H1 (cell line): ENCODE measurements around the gene PDP2. TPM values are rescaled to one million over a fixed set of nuclear protein-coding genes. Genes with fewer than 3 reads are reported as not detected.

Experiments used
- TAF7 ChIP-seq: optimal IDR thresholded peaks from 2 replicates; pipeline ENCODE3; 2011; ENCODE audit warnings: low read depth, mild to moderate bottlenecking, inconsistent platforms, low read length, moderate library complexity, borderline replicate concordance
- polyA plus RNA-seq, 7 experiments: library from polyadenylated mRNA; depleted of rRNA in 3 of 7; stranded (reverse) in 5 of 7; unstranded in 2 of 7; fragments of >200 nt in 5 of 7; fragments of 200-250 nt in 2 of 7; gene quantifications; 1 replicate in 5 of 7; 2 replicates in 1 of 7; 4 replicates in 1 of 7; pipeline versions ENCODE4 v1.2.1 to v1.2.3, GENCODE V29; 2011 to 2013; ENCODE audit warnings: missing spikeins in 2 of 7, mixed read lengths in 2 of 7
- total RNA-seq: library from RNA; stranded (reverse); fragmentation: NEBNext Ultra II Directional; extraction: Animal tissue kit (Norgen Biotek cat#: 25700); gene quantifications from 2 replicates; pipeline ENCODE4 v1.2.1, GENCODE V29; 2021
- TF ChIP-seq, protein P1 (sequence below): IDR thresholded peaks from 2 replicates; pipeline ENCODE4 v1.6.1; 2012; ENCODE audit warnings: low read length, inconsistent platforms

Gene PDP2
- total and polyA plus RNA-seq, 2 of the 8 experiments (the other 6 are each of a cell fraction or from before 2014, with no cell fraction given): 11.7 to 36.5 TPM

DNA sequence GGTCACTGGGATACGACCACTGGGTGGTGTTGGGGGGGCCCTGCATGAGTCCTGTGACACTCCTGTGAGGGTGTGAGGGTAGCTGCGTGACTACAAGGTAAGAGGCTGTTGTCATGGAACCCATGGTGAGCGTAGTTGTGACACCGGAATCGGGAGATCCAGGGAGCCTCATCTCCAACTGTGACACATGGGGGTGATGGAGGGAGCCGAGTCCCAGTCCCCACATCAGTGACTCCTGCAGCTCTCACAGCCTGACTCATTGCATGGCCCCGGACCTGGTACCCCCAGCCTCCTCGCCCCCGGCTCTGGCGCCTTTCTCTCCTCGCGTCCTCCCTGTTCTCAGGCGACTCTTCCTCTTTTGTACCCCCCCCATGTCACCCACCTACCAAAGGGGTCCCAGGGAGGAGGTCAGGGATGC lies 24.1 kb downstream of the PDP2 start (continued):
- TF ChIP-seq, protein P1, sequence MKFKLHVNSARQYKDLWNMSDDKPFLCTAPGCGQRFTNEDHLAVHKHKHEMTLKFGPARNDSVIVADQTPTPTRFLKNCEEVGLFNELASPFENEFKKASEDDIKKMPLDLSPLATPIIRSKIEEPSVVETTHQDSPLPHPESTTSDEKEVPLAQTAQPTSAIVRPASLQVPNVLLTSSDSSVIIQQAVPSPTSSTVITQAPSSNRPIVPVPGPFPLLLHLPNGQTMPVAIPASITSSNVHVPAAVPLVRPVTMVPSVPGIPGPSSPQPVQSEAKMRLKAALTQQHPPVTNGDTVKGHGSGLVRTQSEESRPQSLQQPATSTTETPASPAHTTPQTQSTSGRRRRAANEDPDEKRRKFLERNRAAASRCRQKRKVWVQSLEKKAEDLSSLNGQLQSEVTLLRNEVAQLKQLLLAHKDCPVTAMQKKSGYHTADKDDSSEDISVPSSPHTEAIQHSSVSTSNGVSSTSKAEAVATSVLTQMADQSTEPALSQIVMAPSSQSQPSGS: no peak
- no peak for TF ChIP-seq TAF7
